Measurements from ENCODE around the gene UROS.

The UROS gene

GRCh38 chr10:125822878-125823662 lies at the start of gene UROS, which contains the start of gene BCCIP:
Gene UROS (minus strand): TSS chr10:125823258. CDS start chr10:125816499, 6,759 bp downstream.
Gene BCCIP (plus strand): TSS chr10:125823546. CDS start chr10:125823558, 12 bp downstream.
- peak; percentile 81 to 95 (median 90) for DNase-seq

DNA sequence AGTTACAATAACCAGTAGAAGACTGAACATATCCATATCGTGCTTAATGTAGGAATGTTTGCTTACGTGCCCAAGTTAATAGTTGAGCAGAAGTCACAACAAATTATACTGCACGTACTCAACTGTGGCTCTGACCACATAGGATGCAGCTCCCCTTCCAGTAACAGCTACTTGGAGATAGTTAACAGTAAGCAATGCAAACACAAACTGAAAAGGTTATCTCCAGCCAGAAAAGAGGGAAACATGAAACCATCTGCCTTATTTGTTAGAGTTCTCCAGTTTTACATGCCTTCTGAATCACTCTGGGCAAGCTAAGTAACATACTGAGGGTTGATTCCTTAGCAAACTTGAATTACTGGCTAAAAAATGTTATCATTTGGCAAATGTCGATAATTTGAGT lies 48.3 kb upstream of the UROS start:
- no peak for DNase-seq

- DNase-seq, result peak; percentile 10 to 46 (median 17)
Measured at GRCh38 chr10:125868372-125868975, 45.4 kb upstream of the UROS start.

- no peak for DNase-seq
Measured at GRCh38 chr10:125866421-125867029, 43.5 kb upstream of the UROS start.

- no peak for DNase-seq
Measured at GRCh38 chr10:125865120-125865519, 42.1 kb upstream of the UROS start.

DNA sequence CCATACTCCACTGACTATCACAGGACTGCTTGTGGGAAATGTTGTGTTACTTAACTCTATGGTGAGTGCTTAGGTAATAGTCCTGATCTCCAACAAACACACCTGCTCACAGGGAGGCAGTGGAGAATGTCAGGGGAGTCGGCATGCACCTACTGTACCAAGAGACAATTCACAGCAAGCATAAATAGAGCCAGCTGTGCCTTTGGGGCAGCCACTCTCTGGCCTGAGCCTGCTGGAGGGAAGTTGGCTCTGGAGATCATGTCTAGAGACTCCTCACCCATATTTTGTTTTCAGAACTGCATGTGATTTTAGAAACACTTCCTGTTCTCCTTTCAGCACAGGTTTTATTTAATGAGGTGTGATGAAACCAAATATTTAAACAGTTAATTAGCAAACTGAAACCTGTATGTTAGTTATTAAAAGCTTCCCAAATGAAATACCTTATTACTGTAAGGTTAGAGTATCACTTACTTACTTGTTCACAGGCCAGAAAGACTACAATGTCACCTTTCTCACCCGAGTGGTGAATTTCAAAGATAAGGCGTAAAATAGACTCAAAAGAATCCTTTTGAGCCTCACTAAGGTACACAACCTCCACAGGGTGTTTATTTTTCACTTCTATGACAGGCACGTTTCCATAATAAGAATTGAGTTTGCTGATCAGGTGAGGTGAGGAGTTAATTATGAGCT lies 36.2 kb upstream of the UROS start:
- peak in 2 of 3 experiments; percentile 24 to 67 for DNase-seq

GRCh38 chr10:125857185-125857760 lies 34.2 kb upstream of the UROS start:
- no peak for DNase-seq

GRCh38 chr10:125852487-125852886 lies 29.4 kb upstream of the UROS start:
- no peak for DNase-seq

DNA sequence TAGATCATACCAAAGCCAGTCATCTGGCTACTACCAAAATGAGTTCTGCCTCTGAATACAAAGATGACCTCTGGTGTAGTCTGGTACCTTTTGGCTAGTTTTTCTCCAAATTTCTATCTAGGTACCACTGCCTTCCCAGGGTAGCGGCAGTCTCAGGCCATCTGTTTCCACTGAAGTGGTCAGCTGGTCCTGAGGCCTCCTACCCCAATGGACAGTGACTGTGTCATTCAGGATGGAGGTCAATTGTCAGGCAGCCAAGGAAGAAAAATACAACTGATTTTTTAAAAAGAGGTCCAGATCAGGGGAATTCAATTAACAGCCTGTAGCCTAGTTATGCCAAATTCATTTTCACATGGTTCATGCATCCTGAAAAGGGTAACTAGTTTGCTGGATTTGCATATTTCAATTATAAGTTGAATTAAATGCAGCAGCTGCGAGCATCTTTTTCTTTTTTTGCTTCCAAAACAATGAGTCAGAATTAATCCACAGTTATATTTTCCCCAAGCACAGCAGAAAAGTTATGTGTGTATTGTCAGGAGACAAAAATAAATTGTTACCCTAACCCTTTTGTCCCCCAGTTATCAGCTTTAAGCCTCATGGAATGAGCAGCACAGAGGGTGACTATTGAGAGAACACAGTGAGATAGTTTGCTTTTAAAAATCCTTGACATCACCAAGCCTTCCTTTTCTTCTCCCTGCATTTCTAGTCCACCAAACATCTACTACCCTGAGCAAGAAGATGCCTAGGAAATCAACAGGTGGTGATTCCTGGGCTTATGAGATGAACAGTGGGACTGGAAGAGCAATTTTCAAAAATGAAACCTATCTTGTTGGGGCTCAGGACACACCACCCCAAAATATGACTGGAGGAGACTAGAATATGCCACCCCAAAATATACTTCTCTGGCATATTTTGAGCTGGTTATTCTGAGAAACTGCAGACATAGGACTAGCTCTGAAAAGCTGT lies 28.0 kb upstream of the UROS start:
- no peak for DNase-seq

GRCh38 chr10:125849448-125849847 lies 26.4 kb upstream of the UROS start:
- DNase-seq, result no peak

GRCh38 chr10:125848857-125849256 lies 25.8 kb upstream of the UROS start:
- no peak for DNase-seq

DNA sequence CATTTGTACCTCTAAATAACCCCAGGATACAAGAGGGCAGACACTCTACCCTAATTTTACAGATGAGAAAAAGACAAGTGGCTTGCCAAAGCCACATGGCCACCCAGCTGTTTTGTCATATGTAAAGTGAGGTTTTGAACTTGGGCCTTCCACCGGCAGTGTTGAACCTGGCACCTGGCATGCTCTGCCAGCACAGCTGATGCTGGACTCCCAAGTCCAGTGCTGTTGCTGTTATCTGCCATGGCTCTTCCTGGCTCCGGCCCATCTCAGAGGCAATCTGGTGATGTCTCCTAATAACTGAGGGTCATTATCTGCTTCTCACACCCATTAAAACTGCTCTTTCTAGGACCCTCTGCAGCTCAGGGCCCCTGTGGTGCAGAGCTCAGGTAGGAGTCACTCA lies 25.3 kb upstream of the UROS start:
- no peak for DNase-seq

- no peak for DNase-seq
Measured at GRCh38 chr10:125846894-125847293, 23.8 kb upstream of the UROS start.

GRCh38 chr10:125845617-125846016 lies 22.6 kb upstream of the UROS start:
- DNase-seq, result no peak

DNA sequence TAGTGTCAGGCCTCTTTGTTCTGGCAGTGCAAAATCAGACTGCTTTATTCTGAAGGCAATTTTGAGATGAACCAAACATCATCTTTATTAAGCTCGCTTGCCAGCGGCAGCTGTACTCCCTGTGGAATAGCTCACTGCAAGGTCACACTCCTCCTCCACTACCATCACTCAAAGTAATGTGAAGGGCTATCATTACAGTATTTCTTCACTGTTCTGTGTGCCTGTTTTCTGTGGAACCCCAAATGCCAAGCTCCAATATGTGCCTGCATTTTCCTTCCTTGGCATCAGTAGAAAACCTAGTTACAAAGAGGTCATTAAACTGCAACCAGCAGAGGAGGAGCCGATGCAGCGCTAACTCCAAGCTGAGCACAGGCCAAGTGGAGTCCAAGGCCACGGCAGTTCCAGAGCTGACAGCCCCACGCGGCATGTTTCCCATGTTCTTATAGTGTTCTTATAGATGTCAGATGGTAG lies 21.7 kb upstream of the UROS start:
- DNase-seq, result no peak

GRCh38 chr10:125843603-125844329 lies 20.7 kb upstream of the UROS start:
- DNase-seq, result no peak

GRCh38 chr10:125840955-125841354 lies 17.9 kb upstream of the UROS start:
- no peak for DNase-seq

- DNase-seq, result no peak
Measured at GRCh38 chr10:125840406-125840805, 17.3 kb upstream of the UROS start.

DNA sequence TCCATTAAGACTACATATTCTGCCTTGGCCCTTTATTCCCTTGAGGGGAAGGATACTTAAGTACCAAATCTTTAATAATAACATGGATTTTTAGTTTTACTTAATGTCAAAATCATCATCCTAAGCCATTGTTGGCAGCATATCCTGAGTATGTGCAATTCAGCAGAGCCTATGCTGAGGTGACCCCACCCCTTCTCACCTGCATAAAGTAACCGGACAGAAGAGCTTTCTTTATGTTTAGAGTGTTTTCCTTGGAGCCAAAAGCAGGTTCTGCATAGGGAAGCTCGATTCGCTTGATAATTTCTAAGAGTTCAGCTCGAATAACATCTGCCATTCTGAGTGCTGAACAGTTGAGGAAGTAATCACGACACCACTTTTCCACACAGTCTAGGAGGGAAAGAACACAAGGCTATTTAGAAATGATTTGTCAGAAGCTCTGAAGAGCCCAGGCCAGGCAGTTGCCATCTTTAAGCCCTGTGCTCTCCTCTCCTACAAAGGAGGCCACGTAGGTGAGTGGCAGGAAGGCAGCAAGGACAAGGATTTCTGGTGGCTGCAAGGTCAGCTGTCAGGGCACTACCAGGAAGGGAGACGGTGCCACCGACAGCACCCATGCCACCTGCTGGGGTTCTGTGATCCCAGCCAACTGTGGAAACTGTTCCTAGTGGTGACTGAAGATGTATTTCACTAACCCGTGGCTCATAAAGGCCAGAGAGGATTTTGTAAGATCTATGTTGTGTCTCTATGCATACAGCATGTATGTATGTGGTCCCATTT lies 15.9 kb upstream of the UROS start:
- peak in 1 of 3 experiments; percentile 79 for DNase-seq

GRCh38 chr10:125836746-125837145 lies 13.7 kb upstream of the UROS start:
- no peak for DNase-seq
